A549 treated with RU486 at 1 μM for 4 hours (cell line): ENCODE data around the gene FZD1. TPM values are rescaled to one million over a fixed set of nuclear protein-coding genes. Genes with fewer than 3 reads are reported as not detected.

Experiments
- total RNA-seq: library from RNA; stranded (reverse); fragments of 200-300 nt; extraction: Qiagen RNA extraction; gene quantifications from 5 replicates; pipeline ENCODE4 v1.2.3, GENCODE V29; 2022; ENCODE audit warnings: low read depth

Gene FZD1
- total RNA-seq = 1.6 to 2.8 TPM (median 2.7 TPM) in 5 replicates

DNA sequence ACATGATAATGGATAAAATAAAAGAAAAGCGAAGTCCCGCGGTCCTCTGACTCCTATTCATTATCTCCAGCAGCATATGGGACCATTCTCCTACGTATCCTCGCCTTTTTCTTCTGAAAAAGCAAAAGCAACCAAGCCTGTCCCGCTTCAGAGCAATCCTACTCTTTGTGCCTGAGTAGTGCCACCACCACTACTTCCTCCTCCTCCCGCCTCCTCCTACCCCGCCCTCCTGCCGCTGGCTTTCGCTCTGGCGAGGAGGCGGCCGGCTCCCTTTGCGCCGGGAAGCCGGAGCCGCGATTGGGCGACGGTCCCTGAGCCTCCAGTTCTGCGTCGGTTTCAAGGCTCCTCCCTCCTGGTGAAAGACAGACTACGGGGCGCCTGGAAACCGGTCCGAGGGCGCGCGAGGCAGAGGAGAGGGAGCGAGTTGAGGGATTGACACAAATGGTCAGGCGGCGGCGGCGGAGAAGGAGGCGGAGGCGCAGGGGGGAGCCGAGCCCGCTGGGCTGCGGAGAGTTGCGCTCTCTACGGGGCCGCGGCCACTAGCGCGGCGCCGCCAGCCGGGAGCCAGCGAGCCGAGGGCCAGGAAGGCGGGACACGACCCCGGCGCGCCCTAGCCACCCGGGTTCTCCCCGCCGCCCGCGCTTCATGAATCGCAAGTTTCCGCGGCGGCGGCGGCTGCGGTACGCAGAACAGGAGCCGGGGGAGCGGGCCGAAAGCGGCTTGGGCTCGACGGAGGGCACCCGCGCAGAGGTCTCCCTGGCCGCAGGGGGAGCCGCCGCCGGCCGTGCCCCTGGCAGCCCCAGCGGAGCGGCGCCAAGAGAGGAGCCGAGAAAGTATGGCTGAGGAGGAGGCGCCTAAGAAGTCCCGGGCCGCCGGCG lies at the start of gene FZD1:
FZD1 (plus strand) TSS at position 388 of the 878 bp plus-strand sequence; CDS start at position 836, 448 bp downstream.

